AG20443 (cell line): ENCODE data around the gene COQ9.
"Not testable (repeated sequence)": the region's sequence is repeated elsewhere in the genome, so short reads cannot be mapped to it uniquely, and the experiment has no call there.

Experiments used
- DNase-seq: peaks from one replicate; pipeline ENCODE4 v3.0.0; 2012; ENCODE audit warnings: low spot score, mixed read lengths

The COQ9 gene, protein sequence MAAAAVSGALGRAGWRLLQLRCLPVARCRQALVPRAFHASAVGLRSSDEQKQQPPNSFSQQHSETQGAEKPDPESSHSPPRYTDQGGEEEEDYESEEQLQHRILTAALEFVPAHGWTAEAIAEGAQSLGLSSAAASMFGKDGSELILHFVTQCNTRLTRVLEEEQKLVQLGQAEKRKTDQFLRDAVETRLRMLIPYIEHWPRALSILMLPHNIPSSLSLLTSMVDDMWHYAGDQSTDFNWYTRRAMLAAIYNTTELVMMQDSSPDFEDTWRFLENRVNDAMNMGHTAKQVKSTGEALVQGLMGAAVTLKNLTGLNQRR

DNA sequence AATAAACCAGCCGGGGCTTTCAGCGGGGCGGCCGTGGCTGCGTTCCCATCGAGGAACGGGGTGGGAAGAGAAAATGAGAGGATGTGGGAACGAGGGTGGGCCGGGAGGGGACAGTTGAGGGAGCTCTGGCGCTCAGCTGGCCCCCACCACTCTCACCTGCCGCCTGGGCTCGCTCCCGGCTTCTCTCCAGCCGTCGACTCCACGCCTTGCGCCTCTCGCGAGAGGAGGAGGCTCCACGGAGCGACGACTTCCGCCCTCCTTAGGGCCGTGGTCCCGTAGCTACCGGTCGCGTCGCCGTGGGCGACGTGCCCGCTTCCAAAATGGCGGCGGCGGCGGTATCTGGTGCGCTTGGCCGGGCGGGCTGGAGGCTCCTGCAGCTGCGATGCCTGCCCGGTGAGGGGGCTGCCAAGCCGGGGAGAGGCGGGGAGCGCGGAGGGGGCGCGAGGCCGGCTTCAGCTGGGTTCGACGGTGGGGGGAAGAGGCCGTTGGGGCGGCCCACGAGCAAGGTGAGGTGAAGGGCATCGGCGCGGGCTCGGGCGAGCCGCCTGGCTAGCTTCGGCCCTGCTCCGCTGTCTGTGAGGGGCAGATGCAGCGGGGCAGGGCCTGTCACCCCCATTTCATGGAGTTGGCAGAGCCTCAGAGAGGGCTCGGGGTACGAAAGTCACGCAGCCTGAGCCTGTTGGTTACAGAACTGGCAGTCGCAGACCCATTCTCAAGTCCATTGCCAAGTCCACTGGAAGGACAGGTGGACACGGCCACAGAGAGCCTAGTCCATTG lies at the start of gene COQ9, which contains the start of gene CIAPIN1:
Gene COQ9, plus strand, starts transcription at position 294 of the 777 bp plus-strand sequence. Its CDS starts 27 bp downstream, at position 321.
Gene CIAPIN1, minus strand, starts transcription at position 200 of the 777 bp plus-strand sequence. CDS start 6,457 bp downstream, outside the sequence.
- peak; percentile 97 for DNase-seq

DNA sequence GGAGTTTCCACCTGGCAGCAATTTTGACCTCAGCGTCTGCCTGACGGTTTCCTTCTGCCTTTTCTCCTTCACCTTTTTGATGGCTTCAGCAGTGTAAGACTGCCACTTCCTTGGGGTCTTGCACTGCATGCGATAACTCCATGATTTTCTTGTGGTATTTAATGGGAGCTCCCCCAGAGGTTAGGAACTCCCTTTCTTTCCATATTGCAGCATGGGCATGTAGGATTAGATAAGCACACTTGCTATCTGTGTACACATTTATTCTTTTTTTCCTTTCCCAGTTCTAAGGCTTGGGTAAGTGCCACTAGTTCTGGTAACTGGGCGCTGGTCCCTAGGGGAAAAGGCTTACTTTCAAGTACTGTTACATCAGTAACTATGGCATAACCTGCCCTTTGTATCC lies 49.8 kb upstream of the COQ9 start:
- DNase-seq = not testable (repeated sequence)

DNA sequence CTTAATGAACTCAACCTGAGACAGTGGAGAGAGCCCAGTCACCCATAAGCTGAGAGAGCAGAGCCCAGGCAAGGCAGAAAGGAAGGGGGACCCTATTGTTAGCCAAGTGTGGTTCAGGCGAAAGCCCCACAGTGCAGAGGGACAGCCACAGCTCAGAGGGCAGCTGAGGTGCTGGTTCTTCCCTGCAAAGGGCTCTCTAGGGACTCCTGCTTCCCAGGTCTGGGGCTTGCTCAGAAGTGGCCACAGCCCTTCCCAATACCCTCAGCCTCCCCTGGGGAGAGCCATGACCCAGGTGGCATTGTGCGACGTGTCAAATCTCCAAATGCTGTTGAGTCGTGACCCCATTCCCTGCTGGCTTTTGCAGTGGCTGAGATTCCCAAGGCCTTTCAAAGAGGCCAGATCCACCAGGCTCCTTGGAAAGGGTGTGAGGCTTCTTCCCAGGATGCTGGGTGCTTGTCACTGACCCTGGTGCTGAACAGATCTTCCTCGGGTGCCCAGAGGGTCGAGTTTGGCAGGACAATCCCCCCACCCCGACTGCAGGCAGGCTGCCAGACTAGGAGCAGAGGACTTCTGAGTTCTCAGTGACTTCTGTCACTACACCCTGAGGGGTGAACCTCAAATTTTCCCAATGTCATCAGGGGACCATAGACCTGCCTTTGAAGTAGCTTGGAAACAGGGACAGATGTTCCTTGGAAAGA lies 45.2 kb upstream of the COQ9 start:
- no peak for DNase-seq

DNA sequence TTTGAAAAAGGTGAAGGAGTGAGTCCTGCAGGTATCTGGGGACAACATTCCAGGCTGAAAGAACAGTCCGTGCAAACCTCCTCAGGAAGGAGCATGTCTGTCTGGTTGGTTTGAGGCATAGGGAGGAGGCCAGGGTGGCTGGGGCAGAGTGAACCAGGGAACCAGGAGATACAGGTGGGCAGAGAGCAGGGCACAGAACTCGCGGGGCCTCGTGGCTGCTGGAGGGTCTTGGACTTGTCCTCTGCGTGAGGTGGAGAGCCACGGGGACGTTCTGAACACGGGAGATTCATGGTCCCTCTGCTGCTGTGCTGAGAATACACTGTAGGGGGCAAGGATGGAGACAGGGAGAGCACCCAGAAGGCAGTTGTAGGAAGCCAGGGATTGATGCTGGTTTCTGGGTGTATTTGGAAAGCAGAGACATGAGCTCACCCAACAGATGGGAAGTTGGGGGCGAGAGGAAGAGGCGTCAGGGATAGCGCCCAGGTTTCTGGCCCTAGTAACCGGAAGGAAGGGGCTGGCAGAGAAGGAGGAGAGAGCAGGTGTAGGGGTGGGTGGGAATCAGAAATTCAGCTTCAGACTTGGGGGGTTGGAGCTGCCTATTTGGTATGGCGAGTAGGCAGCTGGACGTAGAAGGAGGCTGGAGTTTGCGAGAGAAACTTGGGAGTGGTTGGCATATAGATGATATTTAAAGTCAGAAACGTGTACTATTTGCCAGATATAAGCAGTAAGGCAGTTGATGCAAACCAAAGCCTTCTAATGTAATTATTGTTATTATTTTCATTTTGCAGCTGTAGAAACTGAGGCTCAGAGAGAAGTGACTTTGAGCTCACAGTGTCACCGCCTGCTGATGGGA lies 43.1 kb upstream of the COQ9 start, which contains the start of gene CCL17:
Gene CCL17, plus strand, starts transcription at position 803 of the 853 bp plus-strand sequence. CDS start 9,166 bp downstream, outside the sequence.
- DNase-seq = no peak

DNA sequence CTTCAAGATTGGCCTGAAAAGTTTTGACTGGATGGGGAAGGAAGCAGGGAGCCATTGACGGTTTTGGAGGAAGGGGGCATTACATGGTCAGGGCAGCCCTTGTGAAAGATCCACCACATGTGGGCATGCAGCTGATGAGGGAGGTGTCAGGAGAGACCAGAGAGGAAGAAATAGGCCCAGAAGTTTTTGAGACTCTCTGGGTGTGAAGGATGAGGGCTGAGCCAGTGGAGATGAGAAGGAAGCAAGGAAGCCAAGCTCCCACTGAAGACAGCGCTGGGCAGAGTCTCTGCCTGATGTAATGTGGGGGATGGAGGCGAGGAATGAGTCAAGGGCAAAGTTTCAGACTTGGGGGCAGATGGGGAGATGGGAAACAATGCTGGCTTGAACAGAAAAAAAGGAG lies 42.2 kb upstream of the COQ9 start:
- DNase-seq = no peak

DNA sequence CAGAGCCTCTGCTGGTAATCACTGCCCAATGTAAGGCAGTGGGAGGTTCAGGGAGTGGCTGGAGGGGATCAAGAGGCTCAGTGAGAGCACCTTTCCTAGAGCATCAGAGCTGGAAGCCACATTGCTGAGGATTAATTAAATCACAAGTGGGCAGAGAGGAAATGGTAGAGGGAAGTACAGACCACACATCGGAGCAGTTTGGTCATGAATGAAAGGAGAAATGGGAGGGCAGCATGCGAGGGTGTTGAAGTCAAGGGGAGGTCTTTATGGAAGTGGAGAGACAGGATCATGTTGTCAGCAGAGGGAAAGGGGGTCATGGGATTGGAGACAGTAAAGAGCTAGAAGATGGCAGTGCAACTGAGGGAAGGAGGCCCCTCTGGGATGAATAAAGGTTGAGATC lies 40.4 kb upstream of the COQ9 start:
- DNase-seq = no peak

DNA sequence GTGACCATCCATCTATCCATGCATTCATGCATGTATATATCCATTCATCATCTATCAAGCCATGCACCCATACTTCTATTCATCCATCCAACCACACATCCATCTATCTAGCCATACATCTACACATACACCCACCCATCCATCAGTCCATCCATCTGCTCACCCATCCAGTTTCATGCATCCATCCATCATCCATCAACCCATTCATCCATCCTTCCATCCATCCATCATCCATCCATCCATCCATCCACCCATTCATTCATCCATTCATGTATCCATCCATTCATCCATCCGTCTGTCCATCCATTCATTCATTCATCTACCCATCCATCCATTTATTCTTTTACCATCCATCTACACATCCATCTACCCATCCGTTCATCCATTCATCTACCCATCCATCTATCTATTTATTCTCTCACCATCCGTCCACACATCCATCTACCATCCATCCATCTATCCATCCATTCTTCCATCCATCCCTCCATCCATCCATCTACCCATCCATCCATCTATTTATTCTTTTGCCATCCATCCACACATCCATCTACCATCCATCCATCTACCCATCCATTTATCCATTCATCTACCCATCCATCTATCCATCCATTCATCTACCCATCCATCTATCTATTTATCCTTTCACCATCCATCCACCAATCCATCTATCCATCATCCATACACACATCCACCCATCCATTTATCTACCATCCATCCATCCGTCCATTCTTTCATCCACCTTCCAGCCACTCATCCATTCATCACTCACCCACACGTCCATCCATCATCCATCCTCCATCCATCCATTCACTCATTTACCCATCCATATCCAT lies 39.5 kb upstream of the COQ9 start:
- no peak for DNase-seq

DNA sequence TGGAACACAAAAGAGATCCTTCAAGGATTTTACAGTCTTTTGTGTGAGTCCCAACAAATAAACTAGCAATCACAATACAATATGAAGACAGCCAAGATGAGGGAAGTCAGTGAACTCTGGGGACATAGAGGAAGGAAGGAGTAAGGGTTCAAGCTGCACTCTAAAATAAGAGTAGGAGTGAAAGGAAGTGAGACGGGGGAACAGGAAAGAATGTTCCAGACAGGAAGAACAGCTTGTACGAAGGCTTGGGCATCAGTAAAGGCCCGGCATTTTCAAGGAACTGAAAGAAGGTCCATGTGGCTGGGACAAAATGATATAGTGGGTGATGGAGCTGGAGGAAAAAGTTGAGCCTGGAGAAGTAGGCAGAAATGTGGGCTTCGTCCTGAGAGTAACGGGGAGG lies 38.2 kb upstream of the COQ9 start:
- no peak for DNase-seq

DNA sequence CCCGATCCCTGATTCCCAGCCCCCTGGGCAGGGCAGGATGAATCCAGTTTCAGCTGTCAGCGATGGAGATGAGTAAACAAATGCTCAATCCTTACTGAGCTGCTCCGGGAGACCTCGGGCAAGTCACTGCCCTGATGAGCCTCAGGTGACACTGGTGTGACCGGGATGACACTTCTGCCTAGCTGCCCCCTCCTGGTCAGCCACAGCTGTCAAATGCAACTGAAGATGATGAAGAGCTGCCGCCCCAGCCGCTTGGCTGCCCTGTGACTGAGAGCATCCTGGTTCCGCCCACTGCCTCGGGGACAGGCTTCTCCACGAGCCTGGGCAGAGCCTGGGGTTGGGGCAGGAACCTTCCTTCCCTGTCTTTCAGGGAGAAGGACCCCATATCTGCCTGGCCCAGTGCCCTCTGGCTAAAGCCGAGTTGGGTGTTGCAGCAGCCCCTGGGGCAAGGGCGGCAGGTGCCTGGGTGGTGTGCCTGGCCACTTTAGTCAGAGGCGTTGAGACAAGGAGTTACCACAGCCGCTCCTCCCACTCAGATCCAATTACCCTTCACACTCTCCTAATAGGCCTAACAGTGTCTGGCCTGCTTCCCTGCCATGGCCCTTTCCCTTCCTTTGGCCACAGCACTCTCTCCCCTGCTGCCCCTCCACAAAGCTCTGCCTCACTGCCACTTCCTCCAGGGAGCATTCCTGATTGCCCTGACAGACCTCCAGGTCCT lies 37.2 kb upstream of the COQ9 start:
- no peak for DNase-seq

DNA sequence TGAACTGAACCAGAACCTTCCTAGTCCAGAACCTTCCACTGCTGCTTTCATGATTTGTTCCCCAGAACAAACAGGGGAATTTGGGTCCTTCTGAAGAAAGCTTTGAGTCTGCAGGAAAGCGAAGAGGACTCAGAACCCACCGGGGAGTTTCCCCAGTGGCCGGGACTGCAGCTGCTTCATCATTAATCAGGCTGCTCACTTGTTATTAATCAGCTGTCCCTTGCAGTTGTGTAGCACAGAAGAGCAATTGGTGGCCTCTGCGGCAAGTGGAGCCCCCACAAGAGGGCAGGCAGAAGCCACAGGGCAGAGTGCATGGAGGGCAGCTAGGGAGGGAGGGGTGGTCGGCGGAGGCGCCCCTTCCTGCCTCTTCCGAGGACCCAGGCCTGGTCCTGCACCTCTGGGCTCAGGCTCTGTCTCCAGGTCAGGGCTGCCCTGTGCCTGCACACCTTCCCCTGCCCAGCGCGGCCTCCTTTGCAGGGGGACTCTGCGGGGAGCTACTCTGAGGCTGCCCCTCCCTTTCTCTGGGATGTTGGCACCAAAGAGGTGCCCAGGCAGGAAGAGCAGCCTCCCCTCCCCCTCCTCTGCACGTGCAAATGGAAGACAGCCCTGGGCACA lies 35.8 kb upstream of the COQ9 start:
- DNase-seq = no peak

DNA sequence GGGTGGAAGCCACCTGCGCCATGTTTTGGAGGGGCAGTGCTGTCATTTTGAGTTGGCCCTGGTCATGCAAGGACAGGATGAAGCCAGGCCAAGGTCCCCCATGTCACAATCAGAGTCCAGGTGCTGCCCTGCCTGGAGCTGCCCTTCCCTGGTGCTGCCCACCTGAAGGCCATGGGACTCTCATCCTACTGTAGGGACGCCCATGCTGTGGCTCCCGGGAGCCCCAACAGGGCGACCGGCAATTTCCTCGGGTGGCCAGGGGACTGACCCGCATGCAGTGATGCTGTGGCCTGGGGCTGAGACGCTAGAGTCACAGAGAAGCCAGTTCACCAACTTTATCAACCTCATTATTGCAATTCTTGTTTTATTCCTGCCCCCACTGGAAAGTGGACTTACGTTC lies 34.7 kb upstream of the COQ9 start:
- DNase-seq = no peak

DNA sequence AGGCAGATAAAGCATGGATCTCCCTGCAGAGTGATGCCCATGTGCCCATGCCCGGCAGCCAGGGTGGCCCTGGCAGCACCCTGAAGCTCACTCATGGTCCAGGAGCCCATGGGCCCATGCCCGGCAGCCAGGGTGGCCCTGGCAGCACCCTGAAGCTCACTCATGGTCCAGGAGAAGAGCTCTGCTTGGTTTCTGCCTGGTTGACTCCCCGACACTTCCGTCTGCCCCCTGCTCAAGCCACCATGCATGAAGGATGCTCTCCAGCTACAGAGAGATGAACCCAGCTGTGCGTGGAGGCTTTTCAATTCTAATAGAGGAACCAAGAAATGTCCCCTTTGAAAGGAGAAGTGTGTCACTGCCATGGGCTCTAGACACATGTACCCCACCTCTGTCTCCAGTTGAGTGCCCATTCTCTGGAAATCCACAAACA lies 34.0 kb upstream of the COQ9 start:
- no peak for DNase-seq

DNA sequence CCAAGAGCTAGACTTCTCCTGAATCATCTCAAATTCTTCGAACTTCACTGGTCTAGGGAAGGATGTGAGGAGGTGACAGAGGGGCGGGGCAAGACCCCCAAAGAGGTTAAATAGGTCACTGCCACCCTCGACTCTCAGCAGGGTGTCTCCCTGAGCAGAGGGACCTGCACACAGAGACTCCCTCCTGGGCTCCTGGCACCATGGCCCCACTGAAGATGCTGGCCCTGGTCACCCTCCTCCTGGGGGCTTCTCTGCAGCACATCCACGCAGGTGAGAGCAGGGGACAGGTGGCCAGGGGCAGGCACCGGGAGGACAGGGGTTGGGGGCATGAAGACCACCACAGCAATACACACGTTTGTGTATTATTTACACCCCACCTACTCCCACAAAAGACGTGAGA lies 33.5 kb upstream of the COQ9 start:
- DNase-seq = no peak

DNA sequence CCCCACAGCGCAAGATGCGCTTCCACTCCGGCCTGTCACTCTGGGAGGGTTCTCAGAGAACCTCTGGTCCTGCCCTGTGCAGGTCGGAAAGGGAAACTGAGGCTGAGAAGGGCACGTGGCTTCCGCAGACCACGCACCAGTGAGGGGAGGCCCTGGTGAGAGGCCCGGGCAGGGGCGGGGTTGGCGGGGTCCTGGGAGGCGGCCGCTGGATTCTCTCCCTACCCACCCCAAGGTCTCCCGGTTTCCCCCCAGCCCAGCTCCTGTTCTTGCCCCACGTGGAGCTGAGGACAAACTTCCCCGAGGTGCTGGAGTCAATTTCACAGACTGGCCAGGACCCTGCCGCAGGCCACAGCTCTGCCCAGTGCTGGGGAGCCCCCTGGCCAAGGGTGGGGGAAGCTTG lies 31.2 kb upstream of the COQ9 start:
- DNase-seq = no peak

DNA sequence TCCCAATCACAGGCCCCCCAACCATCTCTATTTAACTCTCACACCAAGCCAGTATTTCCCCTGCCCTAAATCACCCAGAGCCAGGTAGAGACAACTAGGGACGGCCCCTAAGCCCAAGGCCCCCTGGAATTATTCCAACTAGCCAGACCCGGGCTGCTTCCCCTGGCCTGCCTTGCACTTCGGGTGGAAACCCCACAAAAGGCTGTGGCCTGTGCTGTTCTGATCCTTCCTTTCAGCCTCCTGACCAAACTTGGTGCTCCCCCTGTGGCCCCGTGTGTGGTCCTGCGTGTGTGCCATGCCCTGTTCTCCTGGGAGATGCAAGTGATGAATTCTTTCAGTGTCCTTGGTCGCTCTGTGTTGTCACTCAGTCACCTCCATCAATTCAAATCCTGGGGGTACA lies 27.8 kb upstream of the COQ9 start:
- no peak for DNase-seq

DNA sequence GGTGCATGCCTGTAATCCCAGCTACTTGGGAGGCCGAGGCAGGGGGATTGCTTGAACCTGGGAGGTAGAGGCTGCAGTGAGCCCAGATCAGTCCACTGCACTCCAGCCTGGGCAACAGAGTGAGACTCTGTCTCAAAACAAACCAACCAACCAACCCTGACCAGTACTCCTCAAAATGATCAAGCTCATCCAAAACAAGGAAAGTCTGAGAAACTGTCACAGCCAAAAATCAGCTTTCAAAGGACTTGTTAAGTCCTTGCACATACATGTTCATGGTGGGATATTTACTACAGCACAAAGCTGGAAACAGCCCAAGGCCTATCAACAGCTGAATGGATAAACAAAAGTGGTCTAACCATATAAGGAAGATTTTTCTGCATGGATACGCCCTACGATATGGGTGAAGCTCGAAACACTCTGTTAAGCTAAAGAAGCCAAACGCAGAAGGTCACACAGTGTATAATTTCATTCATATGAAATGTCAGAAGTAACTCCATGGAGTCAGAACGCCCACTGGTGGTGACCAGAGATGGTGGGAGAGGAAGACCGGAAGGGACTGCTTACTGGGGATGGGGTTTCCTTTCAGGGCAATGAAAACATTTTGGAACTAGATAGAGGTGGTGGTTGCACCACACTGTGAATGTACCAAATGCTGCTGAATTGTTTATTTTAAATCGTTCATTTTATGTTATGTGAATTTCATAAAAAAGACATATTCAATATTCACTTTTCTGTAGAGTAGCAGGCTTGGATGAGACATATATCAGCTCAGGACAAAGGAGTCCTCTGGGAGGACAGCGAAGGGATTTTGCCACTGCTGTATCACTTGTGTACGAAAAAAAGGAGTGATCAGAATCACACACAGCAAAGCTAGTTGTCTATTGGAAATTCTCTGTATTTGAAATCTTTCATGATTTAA lies 25.0 kb upstream of the COQ9 start:
- DNase-seq = peak; percentile 66

DNA sequence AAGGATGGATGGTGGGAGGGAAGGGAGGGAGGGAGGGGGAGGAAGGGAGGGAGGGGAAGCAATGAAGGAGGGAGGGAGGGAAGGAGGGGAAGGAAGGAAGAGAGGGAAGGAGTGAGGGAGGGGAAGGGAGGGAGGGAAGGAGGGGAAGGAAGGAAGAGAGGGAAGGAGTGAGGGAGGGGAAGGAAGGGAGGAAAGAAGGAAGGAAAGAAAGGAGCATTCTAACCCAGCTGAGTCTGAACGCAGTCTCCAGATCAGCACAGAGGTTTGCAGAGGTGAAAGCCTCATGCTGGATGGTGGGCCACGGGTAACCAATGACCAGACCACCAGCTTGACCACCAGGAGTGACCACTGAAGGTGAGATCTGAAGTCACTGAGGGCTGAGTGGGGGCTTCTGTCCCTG lies 24.1 kb upstream of the COQ9 start:
- DNase-seq = no peak

DNA sequence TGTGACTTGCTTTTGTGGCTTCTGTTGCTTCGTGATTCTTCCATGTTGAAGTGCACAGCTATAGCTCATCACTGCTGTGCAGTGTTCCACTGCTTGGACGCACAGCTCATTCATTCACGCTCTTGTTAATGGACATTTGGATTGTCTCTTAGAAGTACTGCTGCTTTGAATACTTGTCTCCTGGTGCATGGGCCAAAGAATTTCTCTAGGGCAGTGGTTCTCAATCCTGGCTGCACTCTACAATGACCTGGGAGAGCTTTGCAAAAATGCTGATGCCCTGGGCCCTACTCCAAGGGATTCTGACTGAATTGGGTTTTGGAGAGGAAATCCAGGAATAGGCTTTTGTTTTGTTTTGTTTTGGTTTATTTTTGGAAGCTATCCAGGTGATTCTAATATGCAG lies 22.7 kb upstream of the COQ9 start:
- DNase-seq = no peak

DNA sequence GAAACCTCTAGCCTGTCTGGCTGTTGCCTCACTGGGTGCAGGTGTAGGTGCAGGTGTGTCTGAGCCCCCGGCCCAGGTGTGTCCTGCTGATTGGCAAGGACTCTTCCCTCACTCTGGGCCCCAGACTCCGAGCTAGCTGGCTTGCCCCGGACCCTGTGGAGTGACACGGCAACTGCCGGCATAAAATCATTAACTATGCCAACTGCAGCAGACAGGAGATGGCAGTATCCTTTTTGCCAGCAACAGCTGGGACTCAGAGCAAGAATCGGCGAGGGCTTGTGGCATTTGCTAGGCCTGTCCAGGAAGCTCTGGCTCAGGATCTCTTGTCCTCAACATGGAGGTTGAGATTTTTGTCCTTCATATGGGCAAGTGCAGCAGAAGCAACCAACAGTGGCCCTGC lies 20.9 kb upstream of the COQ9 start:
- no peak for DNase-seq
